Measurements from ENCODE around the gene CENPF.

- no peak for TF ChIP-seq POLR2A (IDR thresholded peaks at IDR 0.05; ENCODE audit: low read depth, low read length)
- no peak for TF ChIP-seq POLR2AphosphoS5 (IDR thresholded peaks at IDR 0.05; ENCODE audit: low read depth, low read length)
These were observed 42.7 kb downstream of the CENPF start for GRCh38 chr1:214645712-214646111.

All from GM12891 (cell line).